NCI-H2107 treated with DMSO at 0.1 percent for 48 hours (cell line): Measurements from ENCODE around the gene ZNF618.

Experiments
- DNase-seq: peaks from one replicate; lab custom pipeline; 2025; ENCODE audit not compliant: unreplicated experiment; lab: John Stamatoyannopoulos, UW

The ZNF618 gene

DNA sequence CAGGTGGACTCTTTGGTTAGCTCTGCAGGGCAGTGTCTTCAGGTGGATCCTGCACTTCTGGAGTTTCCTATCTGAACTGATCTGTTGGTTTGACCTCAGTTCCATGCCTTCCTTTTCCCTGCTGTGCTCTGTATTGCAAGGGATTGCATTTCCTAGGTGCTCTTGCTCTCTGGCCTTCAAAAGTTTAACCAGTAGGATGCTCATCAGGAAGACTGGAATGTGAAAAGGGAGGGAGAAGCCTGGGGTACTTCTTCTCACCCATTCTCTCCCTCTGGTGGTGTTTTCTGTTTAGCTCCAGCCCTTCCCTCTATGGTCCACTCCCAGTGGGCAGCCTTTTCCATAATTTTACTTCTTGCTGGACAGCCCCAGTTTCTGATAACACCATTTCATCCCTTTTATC lies 78.5 kb downstream of the ZNF618 start:
- DNase-seq: no peak

- no peak for DNase-seq
These were observed 79.1 kb downstream of the ZNF618 start for GRCh38 chr9:113955076-113955752.

DNA sequence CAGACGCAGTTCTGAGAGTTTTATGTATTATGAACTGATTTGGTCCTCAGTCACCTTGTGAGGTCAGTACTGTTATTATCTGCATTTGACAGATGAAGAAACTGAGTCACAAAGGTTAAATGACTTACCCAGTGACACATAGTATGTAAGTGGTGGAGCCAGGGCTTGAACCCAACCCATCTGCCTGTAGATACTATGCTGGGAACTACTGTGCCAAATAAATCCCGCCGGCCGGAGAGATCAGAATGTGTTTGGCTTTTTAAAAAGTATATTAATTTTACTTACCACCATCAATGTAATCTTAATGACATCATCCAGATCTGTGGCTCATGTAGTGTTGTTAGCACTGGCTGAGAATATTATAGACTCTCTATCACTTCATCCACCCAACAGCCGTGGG lies 80.8 kb downstream of the ZNF618 start:
- no peak for DNase-seq

DNA sequence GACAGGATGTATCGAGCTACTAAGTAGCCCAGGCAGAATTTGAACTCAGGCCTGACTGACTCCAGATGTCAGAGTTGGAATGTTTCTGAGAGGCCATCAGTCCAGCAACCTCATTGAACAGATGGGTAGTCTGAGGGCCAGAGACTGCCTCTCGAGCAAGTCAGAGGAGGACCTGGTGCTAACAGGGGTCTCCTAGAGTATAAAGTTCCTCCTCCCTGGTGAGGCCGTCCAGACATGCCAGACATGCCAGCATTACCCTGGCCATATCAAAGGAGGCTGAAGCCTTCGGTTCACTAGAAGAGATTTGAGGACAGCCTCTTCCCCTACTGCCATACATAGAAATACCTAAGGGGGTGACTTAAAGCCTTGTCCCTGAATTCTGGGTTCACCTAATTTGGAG lies 81.2 kb downstream of the ZNF618 start:
- no peak for DNase-seq

GRCh38 chr9:113957821-113958341 lies 81.8 kb downstream of the ZNF618 start:
- DNase-seq: no peak

GRCh38 chr9:113958556-113958955 lies 82.4 kb downstream of the ZNF618 start:
- no peak for DNase-seq

DNA sequence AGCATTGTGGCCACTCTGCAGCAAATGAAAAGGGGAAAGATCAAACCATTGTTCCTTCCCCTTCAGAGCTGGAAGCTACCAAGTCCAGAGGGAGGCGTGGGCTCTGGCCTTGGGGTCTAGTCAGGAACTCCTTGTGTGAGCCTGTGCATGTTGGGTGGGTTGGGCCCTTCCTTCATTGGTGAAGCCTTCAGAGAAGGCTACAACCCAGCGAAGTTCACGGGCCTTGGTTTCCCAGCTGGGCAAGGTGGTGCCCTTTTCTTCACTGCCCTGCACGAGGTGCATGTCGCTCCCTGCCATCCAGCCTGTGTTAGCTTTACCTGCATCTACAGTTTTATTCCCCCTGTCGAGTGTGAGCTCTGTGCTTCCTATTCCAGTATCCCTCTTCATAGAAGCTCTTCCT lies 84.7 kb downstream of the ZNF618 start:
- no peak for DNase-seq

- no peak for DNase-seq
These were observed 86.3 kb downstream of the ZNF618 start for GRCh38 chr9:113962396-113962795.

GRCh38 chr9:113963017-113963620 lies 87.0 kb downstream of the ZNF618 start:
- DNase-seq: no peak

DNA sequence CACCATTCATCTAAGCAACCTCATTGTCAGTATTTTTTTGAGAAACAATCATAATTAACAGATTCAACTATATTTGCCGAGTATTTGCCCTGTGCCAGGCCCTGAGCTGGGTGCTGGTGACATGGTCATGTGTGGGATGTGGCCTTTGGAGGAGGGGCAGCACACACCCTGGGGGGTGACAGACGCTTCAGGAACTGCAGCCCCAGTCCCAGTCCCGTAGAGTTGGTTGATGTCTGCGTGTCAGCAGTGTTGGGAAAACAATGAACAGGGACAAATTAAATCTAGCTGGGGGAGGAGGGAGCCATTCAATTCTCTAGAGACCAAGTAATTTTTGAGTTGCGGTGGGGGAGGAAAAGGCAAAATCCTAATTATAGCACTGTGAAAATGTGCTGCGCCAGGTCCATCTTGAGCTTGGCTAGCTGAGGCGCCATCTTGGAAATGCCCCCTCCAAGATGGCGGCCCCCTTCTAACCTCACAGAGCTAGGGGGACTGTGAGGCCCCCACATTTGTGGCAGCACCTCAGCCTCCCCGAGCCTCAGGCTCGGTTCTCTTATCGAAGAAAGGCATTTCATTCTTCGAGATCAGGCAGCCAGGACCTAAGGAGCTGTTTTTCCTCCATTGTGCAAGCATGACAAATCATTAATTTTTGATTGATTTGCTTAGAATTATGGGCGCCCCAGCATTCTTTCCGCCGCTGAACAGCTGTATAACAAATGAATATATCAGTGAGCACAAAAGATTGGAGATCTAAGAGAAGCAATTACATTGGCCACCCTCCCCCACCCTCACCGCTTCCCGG lies 87.8 kb downstream of the ZNF618 start:
- DNase-seq: no peak

- DNase-seq: no peak
These were observed 88.5 kb downstream of the ZNF618 start for GRCh38 chr9:113964495-113965170.

DNA sequence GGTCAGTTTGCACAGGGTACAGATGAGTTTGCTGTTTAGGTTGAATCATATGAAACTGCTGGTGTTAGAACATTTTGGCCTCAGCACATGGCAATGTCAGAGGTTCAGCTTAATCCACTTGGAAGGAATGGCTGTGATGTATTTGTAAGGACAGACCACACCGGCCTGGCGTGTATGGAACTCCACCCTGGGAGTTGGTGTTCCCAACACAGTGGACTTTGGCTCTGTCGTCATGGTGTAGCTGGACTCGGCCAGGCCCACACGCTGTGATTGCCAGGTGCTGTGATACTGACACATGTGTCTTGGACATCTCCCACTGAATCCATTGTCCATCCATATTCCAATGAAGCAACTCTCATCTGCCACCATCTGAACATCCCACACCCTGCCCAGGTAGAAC lies 90.3 kb downstream of the ZNF618 start:
- no peak for DNase-seq

GRCh38 chr9:113967380-113967779 lies 91.3 kb downstream of the ZNF618 start:
- no peak for DNase-seq

GRCh38 chr9:113969343-113969742 lies 93.2 kb downstream of the ZNF618 start:
- no peak for DNase-seq

DNA sequence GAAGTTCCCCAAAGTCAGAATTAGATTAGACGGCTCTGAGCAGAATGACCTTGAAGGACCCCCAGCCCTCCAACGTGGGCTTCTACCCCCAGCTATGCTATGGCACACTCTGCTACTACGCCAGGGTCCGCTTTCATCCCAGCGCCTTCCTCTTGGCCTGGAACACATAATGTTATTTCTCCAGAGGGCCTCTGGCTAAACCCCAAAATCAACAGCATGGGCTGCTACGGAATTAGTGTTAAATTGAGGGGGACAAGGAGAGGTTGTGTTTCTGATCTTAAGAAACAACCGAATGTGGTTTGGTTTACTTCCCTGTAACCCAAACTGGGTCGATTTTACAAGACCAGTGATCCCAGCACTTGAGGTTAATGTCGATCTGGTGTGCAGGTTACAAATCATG lies 97.1 kb downstream of the ZNF618 start:
- DNase-seq: no peak

DNA sequence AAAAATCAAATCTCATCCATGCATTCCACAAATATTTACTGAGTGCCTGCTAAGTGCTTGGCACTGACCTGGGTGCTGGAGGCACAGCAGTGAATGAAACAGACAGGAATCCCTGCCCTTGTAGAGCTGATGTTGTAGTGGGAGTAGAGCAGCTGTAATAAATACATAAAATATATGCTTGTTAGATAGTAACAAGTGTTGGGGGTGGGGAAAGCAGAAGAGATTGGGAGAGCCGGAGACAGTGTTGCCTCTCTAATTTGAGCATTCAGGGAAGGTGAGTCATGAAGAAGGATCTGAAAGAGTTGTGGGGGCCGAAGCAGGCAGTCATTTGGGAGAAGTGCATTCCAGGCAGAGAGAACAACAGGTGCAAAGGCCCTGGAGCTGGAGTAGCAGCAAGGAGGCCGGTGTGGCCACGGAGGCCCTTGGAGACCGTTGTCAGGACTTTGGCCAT lies 97.9 kb downstream of the ZNF618 start:
- no peak for DNase-seq

DNA sequence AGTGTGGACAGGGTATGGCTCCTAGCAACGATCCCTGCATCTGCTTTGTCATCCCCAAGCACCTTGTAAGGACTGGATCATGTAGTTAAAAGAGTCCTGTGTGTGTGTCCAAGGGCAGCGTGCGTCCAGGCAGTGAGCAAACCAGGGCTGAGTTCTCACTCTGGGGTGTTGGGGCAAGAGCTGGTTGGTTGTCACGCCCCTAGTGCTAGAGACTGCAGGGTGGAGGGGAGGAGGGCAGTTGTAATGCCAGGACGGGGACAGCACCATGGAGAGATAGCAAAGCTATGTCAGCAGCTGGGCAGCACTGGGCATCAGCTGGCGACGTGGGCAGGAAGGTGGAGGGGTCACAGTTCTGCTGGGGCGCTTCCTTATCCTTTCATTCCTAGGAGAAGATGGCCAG lies 100.8 kb downstream of the ZNF618 start:
- DNase-seq: no peak

- no peak for DNase-seq
These were observed 102.7 kb downstream of the ZNF618 start for GRCh38 chr9:113978725-113979342.

DNA sequence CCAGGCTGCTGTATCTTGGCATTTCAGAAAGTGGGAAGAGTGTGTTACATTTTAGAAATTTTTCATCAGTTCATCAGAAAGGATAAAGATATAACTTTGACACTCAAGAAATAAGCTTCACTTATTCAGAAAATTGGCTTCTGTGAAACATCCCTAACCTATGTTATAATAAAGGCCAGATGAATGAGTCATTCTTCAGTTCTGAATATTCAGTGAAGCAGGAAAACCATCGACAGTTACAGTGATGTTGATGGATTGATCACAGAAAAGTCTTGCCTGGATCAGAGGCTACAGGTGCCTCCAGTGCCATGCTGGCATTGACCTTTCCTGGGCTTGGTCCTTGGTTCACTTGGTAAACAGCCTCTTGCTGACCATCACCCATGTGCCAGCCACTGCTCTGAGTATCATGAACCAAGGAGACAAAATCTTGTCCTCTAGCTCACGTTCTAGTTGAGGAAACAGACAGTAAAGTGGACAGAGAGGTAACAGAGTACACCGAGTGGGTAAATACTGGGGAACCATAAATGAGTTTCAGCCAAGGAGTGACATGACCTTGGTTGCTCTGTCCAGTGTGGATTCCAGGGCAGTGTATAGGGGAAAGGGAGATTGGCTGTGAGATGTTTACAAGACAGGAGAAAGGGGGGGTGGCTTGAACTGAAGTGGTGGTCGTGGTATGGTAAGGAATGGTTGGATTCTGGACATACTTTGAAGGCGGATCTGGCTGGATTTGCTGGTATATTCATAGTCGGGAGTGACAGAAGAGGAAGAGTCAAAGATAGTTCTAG lies 103.4 kb downstream of the ZNF618 start:
- no peak for DNase-seq
